Colon (tissue), 2 donors: ENCODE results near the gene PUS7L.
"Not testable (repeated sequence)": the region's sequence is repeated elsewhere in the genome, so short reads cannot be mapped to it uniquely, and the experiment has no call there.

ENCODE experiments used
- FAIRE-seq: peaks from 2 replicates; lab custom pipeline; 2012; peaks lifted over from hg19 to GRCh38; lab: Jason Lieb, UNC
- donor health status: control.
- donor health status: control.

Gene PUS7L

GRCh38 chr12:43744826-43745225, 13.8 kb downstream of the PUS7L start:
- no peak for FAIRE-seq

- FAIRE-seq: no peak
These were observed 16.5 kb downstream of the PUS7L start for GRCh38 chr12:43742106-43742505.

- FAIRE-seq: no peak
These were observed 18.0 kb downstream of the PUS7L start for GRCh38 chr12:43740511-43741100.

- no peak for FAIRE-seq
These were observed 20.9 kb downstream of the PUS7L start for GRCh38 chr12:43737646-43738045.

GRCh38 chr12:43736927-43737440, 21.6 kb downstream of the PUS7L start:
- FAIRE-seq: no peak

GRCh38 chr12:43733687-43734086, 24.9 kb downstream of the PUS7L start:
- FAIRE-seq: no peak

GRCh38 chr12:43730283-43730682, 28.3 kb downstream of the PUS7L start:
- FAIRE-seq: no peak

- FAIRE-seq: no peak
These were observed 29.9 kb downstream of the PUS7L start for GRCh38 chr12:43728698-43729097.

GRCh38 chr12:43728117-43728516, 30.5 kb downstream of the PUS7L start:
- peak; percentile 88 for FAIRE-seq

GRCh38 chr12:43723134-43723533, 35.5 kb downstream of the PUS7L start:
- no peak for FAIRE-seq

- FAIRE-seq: no peak
These were observed 36.0 kb downstream of the PUS7L start for GRCh38 chr12:43722621-43723020.

- FAIRE-seq: no peak
These were observed 47.2 kb downstream of the PUS7L start for GRCh38 chr12:43711348-43711747.

GRCh38 chr12:43703772-43704171, 54.8 kb downstream of the PUS7L start:
- not testable (repeated sequence) for FAIRE-seq

GRCh38 chr12:43701194-43701593, 57.4 kb downstream of the PUS7L start:
- not testable (repeated sequence) for FAIRE-seq

- FAIRE-seq: no peak
These were observed 62.4 kb downstream of the PUS7L start for GRCh38 chr12:43696154-43696553.

GRCh38 chr12:43694879-43695278, 63.7 kb downstream of the PUS7L start:
- FAIRE-seq: no peak

- FAIRE-seq: no peak
These were observed 66.5 kb downstream of the PUS7L start for GRCh38 chr12:43692064-43692463.

GRCh38 chr12:43685491-43685890, 73.1 kb downstream of the PUS7L start:
- FAIRE-seq: not testable (repeated sequence)

- FAIRE-seq: no peak
These were observed 82.3 kb downstream of the PUS7L start for GRCh38 chr12:43676183-43676813.

- FAIRE-seq: no peak
These were observed 83.3 kb downstream of the PUS7L start for GRCh38 chr12:43675048-43675904.

- no peak for FAIRE-seq
These were observed 89.2 kb downstream of the PUS7L start for GRCh38 chr12:43669373-43669772.
